ENCODE measurements around the gene PRDX5. TPM values are rescaled to one million over a fixed set of nuclear protein-coding genes. Genes with fewer than 3 reads are reported as not detected.
A peak's percentile ranks its signal among the peaks of the same experiment; 100 is the strongest.

PRDX5 gene
- total RNA-seq, 1 experiment from 2014 or later: 228 TPM

DNA sequence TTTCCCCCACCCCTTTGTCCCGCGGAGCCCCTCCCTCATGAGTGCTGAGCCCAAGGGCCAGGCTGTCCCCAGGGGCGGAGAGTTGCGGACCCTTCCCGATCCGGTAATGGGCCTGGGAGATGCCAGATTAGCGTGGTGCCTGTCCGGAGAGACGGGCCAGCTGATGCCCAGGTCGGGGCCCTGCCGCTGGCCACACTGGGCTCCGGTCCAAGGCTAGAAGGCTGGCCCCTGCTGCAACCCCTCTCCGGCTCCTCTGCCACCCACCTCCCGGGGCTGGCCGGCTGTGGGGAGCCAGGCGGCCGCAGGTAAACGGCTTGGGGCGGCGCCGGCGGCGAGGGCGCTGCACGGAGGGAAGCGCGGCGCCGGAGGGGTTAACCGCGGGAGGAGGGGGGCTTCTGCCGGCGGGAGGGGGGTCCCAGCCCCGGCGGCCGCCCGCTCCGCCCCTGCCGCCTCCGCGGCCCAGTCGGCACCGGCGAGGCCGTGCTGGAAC is 26.6 kb upstream of the PRDX5 start, which contains the start of gene KCNK4:
TSS of gene KCNK4 (plus strand) at position 41 of the 490 bp plus-strand sequence. CDS start 1,717 bp downstream, outside the sequence.
- no peaks in the 10 kb centered on the region for H4K20me1 ChIP-seq (ENCODE audit: control insufficient read depth, insufficient read depth, insufficient read length)
- no peak within 1 kb of the TSS for H3K4ac ChIP-seq (ENCODE audit: low read depth, low read length)
- no peak within 1 kb of the TSS for H4K5ac ChIP-seq (ENCODE audit: insufficient read length, low read depth, low read length)
- no peak within 1 kb of the TSS for H2BK120ac ChIP-seq (ENCODE audit: low read depth, low read length, poor library complexity, severe bottlenecking)
- no peaks in the 10 kb centered on the region for H3K4me1 ChIP-seq (ENCODE audit: insufficient read depth, low read length)
- no peak within 1 kb of the TSS for H2BK20ac ChIP-seq (ENCODE audit: low read depth, low read length, poor library complexity, severe bottlenecking)
- H3K4me2 ChIP-seq (ENCODE audit: insufficient read depth, insufficient read length, low read length): peak within 1 kb of the TSS; percentile 58
- TF ChIP-seq, protein P1, sequence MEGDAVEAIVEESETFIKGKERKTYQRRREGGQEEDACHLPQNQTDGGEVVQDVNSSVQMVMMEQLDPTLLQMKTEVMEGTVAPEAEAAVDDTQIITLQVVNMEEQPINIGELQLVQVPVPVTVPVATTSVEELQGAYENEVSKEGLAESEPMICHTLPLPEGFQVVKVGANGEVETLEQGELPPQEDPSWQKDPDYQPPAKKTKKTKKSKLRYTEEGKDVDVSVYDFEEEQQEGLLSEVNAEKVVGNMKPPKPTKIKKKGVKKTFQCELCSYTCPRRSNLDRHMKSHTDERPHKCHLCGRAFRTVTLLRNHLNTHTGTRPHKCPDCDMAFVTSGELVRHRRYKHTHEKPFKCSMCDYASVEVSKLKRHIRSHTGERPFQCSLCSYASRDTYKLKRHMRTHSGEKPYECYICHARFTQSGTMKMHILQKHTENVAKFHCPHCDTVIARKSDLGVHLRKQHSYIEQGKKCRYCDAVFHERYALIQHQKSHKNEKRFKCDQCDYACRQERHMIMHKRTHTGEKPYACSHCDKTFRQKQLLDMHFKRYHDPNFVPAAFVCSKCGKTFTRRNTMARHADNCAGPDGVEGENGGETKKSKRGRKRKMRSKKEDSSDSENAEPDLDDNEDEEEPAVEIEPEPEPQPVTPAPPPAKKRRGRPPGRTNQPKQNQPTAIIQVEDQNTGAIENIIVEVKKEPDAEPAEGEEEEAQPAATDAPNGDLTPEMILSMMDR (conservative IDR thresholded peaks at IDR 0.05): no peak
- H2AK5ac ChIP-seq (ENCODE audit: insufficient read length, low read length): no peak within 1 kb of the TSS
- H4K91ac ChIP-seq (ENCODE audit: insufficient read length, low read depth, low read length): no peak within 1 kb of the TSS
- peaks cover 57% of the 10 kb centered on the region for H3K27me3 ChIP-seq (ENCODE audit: insufficient read depth, low read length)
- no peak within 1 kb of the TSS for H3K9ac ChIP-seq (ENCODE audit: extremely low read depth, insufficient read length, low read length)
- no peak within 1 kb of the TSS for H3K27ac Mint-ChIP-seq
- H3T11ph ChIP-seq (ENCODE audit: low read length): no peak within 1 kb of the TSS
- H3K36me3 Mint-ChIP-seq (ENCODE audit: insufficient read depth in 1 of 3, low read depth in 3 of 3): peaks cover 0 to 2% (median 0%) of the 10 kb centered on the region in 3 experiments; a peak in 3 of 7 replicates
- H2AFZ ChIP-seq (ENCODE audit: low read length): no peak within 1 kb of the TSS
- no peak within 1 kb of the TSS for H3K27ac ChIP-seq (ENCODE audit: insufficient read length, low read depth, low read length)
- no peak within 1 kb of the TSS; the same call in 1 of the 2 replicates for H3K14ac ChIP-seq (ENCODE audit: insufficient read depth, low read length)
- no peak within 1 kb of the TSS for H2BK12ac ChIP-seq (ENCODE audit: insufficient read length, low read depth, low read length)
- peaks cover 75% of the 10 kb centered on the region for H3K27me3 Mint-ChIP-seq (ENCODE audit: low read depth)
- H3K23ac ChIP-seq (ENCODE audit: insufficient read length, low read depth, low read length): no peak within 1 kb of the TSS
- H4K8ac ChIP-seq (replicated peaks; ENCODE audit: insufficient read length, low read depth, low read length): no peak within 1 kb of the TSS
- H3K79me1 ChIP-seq (ENCODE audit: insufficient read depth, low read depth, low read length, poor library complexity, severe bottlenecking): no peaks in the 10 kb centered on the region
- H2BK15ac ChIP-seq (ENCODE audit: low read depth, low read length): no peak within 1 kb of the TSS
- H3K9me3 Mint-ChIP-seq: no peaks in the 10 kb centered on the region; a peak in 2 of 5 replicates
- no peaks in the 10 kb centered on the region for H3K79me2 ChIP-seq (ENCODE audit: insufficient read depth, low read length)
- peak within 1 kb of the TSS; percentile 36 to 78 for H3K4me3 Mint-ChIP-seq
- WGBS (ENCODE audit: extremely low coverage, insufficient read length, low lambda C conversion rate): no CpG with 5 or more reads among the region's 45 CpGs
- H3K23me2 ChIP-seq (ENCODE audit: insufficient read length, low read depth, low read length, poor library complexity, severe bottlenecking): peaks cover 3% of the 10 kb centered on the region
- H3K9me3 ChIP-seq (ENCODE audit: control insufficient read depth, low read depth, low read length): no peaks in the 10 kb centered on the region
- H3K4me1 Mint-ChIP-seq: peaks cover 10 to 11% of the 10 kb centered on the region in 2 experiments
- no peak within 1 kb of the TSS for H2BK5ac ChIP-seq (ENCODE audit: insufficient read length, low read length)
- no peak for DNase-seq
- no peak within 1 kb of the TSS for H3K56ac ChIP-seq (ENCODE audit: insufficient read length, low read depth, low read length)
- no peak within 1 kb of the TSS for H3K18ac ChIP-seq (ENCODE audit: insufficient read length, low read depth, low read length)
